GM12865 (cell line): Measurements from ENCODE around the gene DUOXA2.

Experiments used
- DNase-seq: peaks from one replicate; pipeline ENCODE4 v3.0.0; 2010; ENCODE audit warnings: low read depth
- H3K4me3 ChIP-seq: 2 replicates; pipeline ENCODE4 v1.5.1; 2011; ENCODE audit warnings: mild to moderate bottlenecking, low read depth, low read length, control low read depth
- TF ChIP-seq, protein P1 (sequence below): IDR thresholded peaks from 2 replicates; pipeline ENCODE4 v1.5.1; 2011; ENCODE audit warnings: low read length, control low read depth, low read depth, inconsistent platforms; ENCODE audit not compliant: insufficient read depth; ENCODE audit errors: missing control alignments

DUOXA2 gene

DNA sequence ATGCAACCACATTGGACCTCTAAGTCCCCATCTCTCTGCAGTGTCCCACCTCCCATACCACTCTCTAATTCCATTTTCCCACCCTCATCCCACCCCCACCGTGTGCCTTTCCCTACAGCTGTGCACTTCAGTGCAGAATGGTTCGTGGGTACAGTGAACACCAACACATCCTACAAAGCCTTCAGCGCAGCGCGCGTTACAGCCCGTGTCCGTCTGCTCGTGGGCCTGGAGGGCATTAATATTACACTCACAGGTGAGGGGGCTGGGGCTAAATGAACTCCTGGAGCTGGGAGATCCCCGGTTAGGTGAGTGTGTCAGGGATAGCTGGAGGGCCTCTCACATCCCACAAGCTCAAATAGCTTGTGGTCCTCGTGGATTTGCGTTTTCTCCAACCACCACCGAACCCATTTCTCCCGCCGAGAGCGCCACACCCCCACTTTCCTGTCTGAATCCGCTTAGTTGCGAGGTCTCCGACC, 1.9 kb downstream of the DUOXA2 start:
- TF ChIP-seq, protein P1, sequence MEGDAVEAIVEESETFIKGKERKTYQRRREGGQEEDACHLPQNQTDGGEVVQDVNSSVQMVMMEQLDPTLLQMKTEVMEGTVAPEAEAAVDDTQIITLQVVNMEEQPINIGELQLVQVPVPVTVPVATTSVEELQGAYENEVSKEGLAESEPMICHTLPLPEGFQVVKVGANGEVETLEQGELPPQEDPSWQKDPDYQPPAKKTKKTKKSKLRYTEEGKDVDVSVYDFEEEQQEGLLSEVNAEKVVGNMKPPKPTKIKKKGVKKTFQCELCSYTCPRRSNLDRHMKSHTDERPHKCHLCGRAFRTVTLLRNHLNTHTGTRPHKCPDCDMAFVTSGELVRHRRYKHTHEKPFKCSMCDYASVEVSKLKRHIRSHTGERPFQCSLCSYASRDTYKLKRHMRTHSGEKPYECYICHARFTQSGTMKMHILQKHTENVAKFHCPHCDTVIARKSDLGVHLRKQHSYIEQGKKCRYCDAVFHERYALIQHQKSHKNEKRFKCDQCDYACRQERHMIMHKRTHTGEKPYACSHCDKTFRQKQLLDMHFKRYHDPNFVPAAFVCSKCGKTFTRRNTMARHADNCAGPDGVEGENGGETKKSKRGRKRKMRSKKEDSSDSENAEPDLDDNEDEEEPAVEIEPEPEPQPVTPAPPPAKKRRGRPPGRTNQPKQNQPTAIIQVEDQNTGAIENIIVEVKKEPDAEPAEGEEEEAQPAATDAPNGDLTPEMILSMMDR: no peak
- DNase-seq: no peak
- no peak overlapping the region for H3K4me3 ChIP-seq

DNA sequence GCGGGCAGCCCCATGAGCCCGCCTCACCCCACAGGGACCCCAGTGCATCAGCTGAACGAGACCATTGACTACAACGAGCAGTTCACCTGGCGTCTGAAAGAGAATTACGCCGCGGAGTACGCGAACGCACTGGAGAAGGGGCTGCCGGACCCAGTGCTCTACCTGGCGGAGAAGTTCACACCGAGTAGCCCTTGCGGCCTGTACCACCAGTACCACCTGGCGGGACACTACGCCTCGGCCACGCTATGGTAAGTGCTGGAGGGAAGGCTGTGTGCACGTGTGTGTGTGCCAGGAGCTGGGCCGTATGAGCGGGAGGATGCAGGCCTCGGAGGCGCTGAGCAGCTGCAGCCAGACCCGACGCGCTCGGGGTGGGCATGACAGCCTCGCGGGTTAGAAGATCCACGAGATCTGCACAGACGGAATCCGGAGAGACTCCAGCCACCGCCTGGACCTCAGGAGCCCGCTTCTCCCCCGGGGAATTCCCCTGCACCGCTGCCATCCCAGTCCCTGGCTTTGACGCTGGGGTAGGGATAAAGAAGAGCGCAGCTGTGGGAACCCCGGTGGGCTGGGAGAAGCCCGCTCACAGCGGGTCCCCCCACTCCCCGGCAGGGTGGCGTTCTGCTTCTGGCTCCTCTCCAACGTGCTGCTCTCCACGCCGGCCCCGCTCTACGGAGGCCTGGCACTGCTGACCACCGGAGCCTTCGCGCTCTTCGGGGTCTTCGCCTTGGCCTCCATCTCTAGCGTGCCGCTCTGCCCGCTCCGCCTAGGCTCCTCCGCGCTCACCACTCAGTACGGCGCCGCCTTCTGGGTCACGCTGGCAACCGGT, 2.6 kb downstream of the DUOXA2 start:
- H3K4me3 ChIP-seq: no peak overlapping the region
- TF ChIP-seq, protein P1: no peak

DNA sequence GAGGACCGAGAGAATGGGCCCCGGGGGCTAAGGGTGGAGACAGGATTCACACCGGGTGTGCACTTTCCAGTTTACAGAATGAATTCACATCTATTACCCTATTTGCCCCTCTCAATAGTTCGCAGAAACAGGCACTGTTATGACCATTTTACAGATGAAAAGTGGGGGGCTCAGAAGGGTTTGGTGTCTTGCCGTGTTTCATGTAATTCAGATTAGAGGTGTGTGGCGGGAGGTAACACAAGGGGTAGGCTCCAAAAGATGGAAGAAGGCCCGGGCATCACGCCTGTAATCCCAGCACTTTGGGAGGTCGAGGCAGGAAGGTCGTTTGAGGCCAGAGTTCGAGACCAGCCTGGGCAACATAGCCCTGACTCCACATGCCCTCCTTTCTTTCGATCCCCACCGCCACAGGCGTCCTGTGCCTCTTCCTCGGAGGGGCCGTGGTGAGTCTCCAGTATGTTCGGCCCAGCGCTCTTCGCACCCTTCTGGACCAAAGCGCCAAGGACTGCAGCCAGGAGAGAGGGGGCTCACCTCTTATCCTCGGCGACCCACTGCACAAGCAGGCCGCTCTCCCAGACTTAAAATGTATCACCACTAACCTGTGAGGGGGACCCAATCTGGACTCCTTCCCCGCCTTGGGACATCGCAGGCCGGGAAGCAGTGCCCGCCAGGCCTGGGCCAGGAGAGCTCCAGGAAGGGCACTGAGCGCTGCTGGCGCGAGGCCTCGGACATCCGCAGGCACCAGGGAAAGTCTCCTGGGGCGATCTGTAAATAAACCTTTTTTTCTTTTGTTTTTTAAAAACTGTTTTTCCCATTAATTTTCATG, 3.4 kb downstream of the DUOXA2 start:
- no peak for DNase-seq
- TF ChIP-seq, protein P1: no peak
- H3K4me3 ChIP-seq: no peak overlapping the region; the same call in 1 of the 2 replicates

More for the DNA sequence above, 2.6 kb downstream of the DUOXA2 start:
- DNase-seq: no peak

DNA sequence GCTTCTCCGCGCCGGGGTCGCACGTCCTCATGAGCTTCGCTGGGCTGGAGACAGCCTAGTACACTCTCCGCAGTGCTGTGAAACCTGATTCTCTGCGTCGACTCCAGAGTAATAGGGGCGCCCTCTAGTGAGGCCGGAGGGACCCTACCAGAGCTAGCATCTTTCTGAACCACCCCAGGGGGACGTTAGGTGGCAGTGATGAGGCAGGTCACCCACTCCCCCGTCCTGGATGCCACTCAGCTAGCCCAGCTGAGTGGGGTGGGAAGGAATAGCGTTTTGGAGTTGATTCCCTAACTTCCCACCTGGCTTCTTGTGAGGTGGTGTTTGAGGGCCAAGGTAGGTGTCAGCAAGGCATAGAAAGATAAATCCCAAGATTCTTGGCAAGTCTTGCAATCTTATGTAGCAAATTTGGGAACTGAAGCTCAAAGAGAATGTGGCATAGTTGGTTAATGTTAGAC, 4.0 kb downstream of the DUOXA2 start:
- TF ChIP-seq, protein P1: peak; percentile 100
- peak; percentile 86 for DNase-seq
- no peak overlapping the region for H3K4me3 ChIP-seq

DNA sequence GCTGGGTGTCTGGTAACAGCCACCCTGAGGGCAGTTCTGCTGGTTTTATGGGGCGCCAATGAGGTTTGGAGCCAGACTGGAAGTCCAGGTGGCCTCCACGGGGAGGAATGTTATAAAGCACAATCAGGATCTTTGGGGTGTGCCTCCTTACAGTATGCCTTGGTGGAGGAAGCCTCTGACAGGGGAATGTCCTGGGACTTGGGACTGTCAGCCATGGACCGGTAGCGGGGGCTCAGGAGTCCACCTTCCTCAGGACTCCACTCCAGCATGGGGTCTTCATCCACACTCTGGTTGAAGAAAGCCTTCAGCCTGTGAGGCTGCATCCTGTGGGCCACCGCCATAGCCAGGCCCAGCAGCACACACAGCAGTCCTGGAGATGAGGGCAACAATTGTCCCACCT, 4.9 kb downstream of the DUOXA2 start:
- DNase-seq: no peak
- TF ChIP-seq, protein P1: no peak
- no peak overlapping the region for H3K4me3 ChIP-seq

DNA sequence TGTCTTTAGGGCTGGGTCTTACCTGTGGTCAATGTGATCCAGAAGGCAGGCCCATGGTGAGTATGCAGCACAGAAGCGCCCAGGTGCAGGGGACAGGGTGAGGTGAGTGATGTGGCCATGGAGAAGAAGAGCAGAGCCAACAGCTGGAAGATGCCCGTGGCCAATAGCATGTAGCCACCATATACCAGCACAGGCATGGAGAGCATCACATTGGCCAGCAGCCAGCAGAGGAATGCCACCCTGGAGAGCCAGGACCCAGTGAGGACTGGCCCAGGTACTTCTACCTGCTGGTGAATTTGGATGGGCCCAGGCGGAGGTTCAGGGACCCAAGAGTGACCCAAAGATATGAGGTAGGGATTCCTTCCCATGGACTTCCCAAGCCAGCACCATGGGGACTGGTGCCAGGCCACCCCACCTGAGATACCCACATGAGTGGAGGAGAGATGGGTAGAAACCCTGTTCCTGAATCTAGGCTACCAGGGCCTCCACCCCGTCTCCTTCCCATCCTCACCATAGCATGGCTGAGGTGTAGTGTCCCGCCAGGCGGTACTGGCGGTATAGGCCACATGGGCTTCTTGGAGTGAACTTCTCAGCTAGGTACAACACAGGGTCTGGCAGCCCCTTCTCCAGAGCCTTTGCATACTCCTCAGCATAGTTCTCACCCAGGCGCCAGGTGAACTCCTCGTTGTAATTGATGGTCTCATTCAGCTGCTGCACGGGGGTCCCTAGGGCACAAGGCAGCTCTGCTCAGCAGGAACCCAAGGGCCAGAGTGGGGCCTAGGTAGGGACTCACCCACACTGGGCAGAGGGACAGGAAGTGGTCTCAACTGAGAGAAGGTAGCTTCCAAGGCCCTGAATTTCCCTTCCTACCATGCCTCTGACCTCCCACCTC, 6.2 kb downstream of the DUOXA2 start:
- peak; percentile 14 for DNase-seq
- TF ChIP-seq, protein P1: no peak
- H3K4me3 ChIP-seq: no peak overlapping the region
